Left ventricle myocardium inferior (tissue), 1 donor: ENCODE measurements around the gene NCBP3. TPM values are rescaled to one million over a fixed set of nuclear protein-coding genes. Genes with fewer than 3 reads are reported as not detected.
"Not testable (repeated sequence)": the region's sequence is repeated elsewhere in the genome, so short reads cannot be mapped to it uniquely, and the experiment has no call there.

Source experiments
- DNase-seq: peaks from one replicate; pipeline ENCODE4 v3.0.0-alpha.2; 2020
- H3K27ac ChIP-seq: fragments of 200-600 bp; replicated peaks from 2 replicates; pipeline ENCODE4 v1.8.0; 2021
- H3K27me3 ChIP-seq: fragments of 200-600 bp; 2 replicates; pipeline ENCODE4 v1.8.0; 2021; ENCODE audit warnings: low read depth
- H3K36me3 ChIP-seq: fragments of 200-600 bp; 2 replicates; pipeline ENCODE4 v1.8.0; 2021
- H3K4me1 ChIP-seq: fragments of 200-600 bp; 2 replicates; pipeline ENCODE4 v1.8.0; 2021
- H3K4me3 ChIP-seq: fragments of 200-600 bp; 2 replicates; pipeline ENCODE4 v1.8.0; 2021; ENCODE audit warnings: mild to moderate bottlenecking, moderate library complexity
- H3K9me3 ChIP-seq: fragments of 200-600 bp; replicated peaks from 2 replicates; pipeline ENCODE4 v1.8.0; 2021
- intact Hi-C: fragments of 100-400 bp; cut with micrococcal nuclease; formaldehyde crosslinking; loops from one replicate; pipeline ENCODE4 v1.11.0; 2022
- total RNA-seq: library from RNA; stranded (reverse); fragmentation: NEBNext Ultra II Directional; extraction: Animal tissue kit (Norgen Biotek cat#: 25700); gene quantifications from one replicate; pipeline ENCODE4 v1.2.1, GENCODE V29; 2021
- TF ChIP-seq, protein P1 (sequence below): fragments of 200-600 bp; IDR thresholded peaks from 2 replicates; pipeline ENCODE4 v1.8.0; 2021; ENCODE audit warnings: antibody characterized with exemption, mild to moderate bottlenecking, borderline replicate concordance
- donor health status: DM: no; HTN: yes; CAD: no; lungs with severe emphysema.

Gene NCBP3
- total RNA-seq, 1 donor from 2014 or later = 18.2 TPM

DNA sequence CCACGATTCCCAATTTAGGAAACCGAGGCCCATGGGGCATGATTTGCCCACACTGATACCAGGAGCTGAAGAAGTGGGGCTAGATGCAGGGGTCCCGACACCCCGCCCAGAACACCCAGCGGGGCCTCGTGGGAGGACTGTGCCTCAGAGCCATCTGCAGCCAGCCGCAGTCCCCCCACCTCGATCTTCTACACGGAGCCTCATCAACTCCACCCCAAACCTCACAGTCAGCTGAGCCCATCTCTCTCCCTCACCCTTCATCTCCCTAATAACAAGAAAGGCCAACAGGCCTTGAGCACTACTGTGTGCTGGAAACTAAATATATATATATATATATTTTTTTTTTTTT, 49.2 kb downstream of the NCBP3 start:
- DNase-seq = no peak
- Histone ChIP-seq H3K27me3 (no peaks in the 10 kb centered on the region), H3K9me3 (no peaks in the 10 kb centered on the region), H3K36me3 (peaks cover under 1% of the 10 kb centered on the region), H3K27ac (no peak overlapping the region), H3K4me1 (peaks cover 4% of the 10 kb centered on the region), H3K4me3 (no peak overlapping the region)
- TF ChIP-seq, protein P1, sequence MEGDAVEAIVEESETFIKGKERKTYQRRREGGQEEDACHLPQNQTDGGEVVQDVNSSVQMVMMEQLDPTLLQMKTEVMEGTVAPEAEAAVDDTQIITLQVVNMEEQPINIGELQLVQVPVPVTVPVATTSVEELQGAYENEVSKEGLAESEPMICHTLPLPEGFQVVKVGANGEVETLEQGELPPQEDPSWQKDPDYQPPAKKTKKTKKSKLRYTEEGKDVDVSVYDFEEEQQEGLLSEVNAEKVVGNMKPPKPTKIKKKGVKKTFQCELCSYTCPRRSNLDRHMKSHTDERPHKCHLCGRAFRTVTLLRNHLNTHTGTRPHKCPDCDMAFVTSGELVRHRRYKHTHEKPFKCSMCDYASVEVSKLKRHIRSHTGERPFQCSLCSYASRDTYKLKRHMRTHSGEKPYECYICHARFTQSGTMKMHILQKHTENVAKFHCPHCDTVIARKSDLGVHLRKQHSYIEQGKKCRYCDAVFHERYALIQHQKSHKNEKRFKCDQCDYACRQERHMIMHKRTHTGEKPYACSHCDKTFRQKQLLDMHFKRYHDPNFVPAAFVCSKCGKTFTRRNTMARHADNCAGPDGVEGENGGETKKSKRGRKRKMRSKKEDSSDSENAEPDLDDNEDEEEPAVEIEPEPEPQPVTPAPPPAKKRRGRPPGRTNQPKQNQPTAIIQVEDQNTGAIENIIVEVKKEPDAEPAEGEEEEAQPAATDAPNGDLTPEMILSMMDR = no peak
- intact Hi-C loops = no loop called here

DNA sequence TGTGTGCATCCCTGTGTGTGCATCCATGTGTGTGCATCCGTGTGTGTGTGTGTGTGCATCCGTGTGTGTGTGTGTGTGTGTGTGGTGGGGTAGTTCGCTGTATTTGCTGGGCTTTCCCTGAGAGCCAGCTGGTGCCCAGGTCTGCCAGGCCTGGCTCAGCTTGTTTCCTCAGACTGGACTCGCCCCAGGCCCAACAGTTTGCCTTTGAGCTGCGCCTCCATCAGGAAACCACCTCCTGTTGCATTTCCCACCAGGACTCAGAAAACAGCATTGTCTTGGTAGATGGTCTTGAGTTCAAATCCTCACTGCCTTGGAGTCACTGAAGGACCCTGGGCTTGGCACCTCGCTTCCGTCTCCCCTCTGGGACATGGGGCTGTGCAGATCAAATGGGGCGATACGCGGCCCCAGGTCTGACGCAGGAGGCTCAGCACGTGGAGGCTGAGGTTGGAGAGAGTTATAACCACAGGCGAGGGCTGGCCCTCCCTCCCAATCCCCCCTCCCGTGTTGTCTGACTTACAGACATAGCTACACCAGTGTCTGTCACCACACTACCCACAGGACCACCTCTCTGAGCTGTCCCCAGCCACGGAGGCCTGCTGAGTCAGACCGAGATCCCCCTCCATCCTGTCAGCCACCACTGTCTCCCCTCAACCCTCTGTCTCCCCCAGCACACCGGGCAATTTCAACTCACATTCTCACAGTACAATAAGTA, 49.8 kb downstream of the NCBP3 start:
- H3K4me3 ChIP-seq = no peak overlapping the region
- TF ChIP-seq, protein P1 = no peak
- DNase-seq = no peak
- H3K36me3 ChIP-seq = no peaks in the 10 kb centered on the region
- intact Hi-C loops = no loop called here
- no peak overlapping the region for H3K27ac ChIP-seq
- H3K9me3 ChIP-seq = no peaks in the 10 kb centered on the region
- H3K4me1 ChIP-seq = peaks cover 4% of the 10 kb centered on the region
- H3K27me3 ChIP-seq = no peaks in the 10 kb centered on the region

DNA sequence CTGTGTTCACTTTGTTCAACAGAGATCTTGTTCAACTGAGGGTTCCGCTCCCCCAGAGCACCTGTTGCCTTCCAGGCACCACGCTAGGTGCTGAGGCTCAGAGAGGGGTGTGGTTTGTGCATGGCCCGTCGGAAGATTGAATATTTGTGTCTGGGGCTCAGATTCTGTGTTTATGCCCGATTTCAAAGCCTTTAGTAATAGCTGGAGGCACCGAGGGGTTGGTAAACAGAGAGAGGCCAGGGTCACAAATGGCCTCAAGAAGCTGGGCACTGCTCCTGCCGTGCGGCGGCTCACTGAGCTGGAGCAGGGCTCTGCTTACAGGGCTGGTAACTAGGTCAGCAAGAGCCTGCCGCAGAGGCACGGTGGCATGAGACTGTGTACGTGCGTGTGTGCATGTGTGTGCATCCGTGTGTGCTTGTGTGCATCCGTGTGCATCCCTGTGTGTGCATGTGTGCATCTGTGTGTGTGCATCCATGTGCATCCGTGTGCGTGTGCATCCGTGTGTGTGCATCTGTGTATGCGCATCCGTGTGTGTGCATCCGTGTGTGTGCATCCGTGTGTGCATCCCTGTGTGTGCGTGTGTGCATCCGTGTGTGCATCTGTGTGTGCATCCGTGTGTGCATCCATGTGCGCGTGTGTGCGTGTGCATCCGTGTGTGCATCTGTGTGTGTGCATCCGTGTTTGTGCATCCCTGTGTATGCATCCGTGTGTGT, 50.5 kb downstream of the NCBP3 start:
- Histone ChIP-seq H3K4me1 (peaks cover 4% of the 10 kb centered on the region), H3K27me3 (no peaks in the 10 kb centered on the region), H3K9me3 (no peaks in the 10 kb centered on the region), H3K36me3 (no peaks in the 10 kb centered on the region), H3K4me3 (no peak overlapping the region), H3K27ac (no peak overlapping the region)
- no peak for DNase-seq
- TF ChIP-seq, protein P1 = no peak
- intact Hi-C loops = no loop called here

DNA sequence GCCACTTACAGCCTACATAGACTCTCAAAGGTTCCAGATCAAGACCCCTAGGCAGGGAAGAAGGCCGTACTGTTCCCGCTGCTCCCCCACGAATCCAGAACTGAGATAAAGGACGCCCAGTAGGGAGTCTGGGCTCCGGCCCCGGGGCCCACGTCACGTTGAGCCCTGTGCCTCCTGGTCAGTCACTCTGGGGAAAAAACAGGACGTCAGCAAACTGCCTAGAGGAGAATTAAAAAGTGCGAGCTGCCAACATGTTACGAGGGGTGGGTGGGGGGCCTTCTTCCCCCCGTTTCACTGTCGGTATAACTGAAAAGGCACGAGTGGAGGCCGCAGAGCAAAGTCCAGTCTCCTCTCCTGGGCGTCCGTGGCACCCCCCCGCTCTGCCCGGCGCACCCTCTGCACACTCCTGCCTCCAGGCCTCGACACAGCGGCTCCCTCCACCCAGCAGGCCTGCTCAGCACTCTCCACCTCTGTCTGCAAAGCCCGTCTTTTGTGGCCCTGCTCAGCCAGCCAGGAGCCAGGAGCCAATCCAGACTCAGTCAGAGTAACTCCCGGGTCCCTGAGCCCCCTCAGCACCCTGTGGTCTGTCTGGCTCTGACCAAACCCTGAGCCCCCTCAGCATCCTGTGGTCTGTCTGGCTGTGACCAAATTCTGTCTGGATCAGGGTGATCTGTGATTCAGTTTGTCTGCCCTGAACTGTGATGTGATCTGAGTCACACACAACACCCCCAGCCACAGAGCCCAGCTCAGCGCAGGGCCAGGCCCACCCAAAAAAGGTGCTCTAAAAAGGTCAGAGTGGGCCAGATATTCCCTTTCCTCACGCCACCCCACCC, 51.3 kb downstream of the NCBP3 start:
- intact Hi-C loops = no loop called here
- H3K27me3 ChIP-seq = no peaks in the 10 kb centered on the region
- H3K9me3 ChIP-seq = no peaks in the 10 kb centered on the region
- no peak overlapping the region for H3K4me3 ChIP-seq
- no peaks in the 10 kb centered on the region for H3K36me3 ChIP-seq
- DNase-seq = no peak
- no peak overlapping the region for H3K27ac ChIP-seq
- H3K4me1 ChIP-seq = peaks cover 4% of the 10 kb centered on the region
- TF ChIP-seq, protein P1 = no peak

DNA sequence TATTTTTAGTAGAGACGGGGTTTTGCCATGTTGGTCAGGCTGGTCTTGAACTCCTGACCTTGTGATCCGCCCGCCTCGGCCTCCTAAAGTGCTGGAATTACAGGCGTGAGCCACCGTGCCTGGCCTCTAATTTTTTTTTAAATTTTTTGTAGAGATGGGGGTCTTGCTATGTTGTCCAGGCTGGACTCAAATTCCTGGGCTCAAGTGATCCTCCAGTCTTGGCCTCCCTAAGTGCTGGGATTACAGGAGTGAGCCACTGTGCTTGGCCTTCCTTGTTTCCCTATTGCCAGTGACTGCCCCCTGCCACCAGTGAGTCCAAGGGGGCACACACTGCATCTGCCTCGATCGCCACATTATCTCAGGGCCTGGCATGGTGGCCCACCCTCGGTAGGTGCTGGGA, 51.9 kb downstream of the NCBP3 start:
- H3K27me3 ChIP-seq, H3K36me3 ChIP-seq, H3K4me3 ChIP-seq, H3K9me3 ChIP-seq, DNase-seq, H3K27ac ChIP-seq, intact Hi-C loops, H3K4me1 ChIP-seq: not testable (repeated sequence)

DNA sequence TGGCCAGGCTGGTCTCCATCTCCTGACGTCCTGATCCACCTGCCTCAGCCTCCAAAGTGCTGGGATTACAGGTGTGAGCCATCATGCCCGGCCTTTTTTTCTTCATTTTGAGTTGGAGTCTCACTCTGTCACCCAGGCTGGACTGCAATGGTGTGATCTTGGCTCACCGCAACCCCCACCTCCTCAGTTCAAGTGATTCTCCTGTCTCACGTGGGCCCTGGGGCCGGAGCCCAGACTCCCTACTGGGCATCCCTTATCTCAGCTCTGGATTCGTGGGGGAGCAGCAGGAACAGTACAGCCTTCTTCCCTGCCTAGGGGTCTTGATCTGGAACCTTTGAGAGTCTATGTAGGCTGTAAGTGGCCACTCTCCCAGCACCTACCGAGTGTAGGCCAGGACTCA, 52.8 kb downstream of the NCBP3 start:
- H3K27ac ChIP-seq, intact Hi-C loops, H3K4me1 ChIP-seq, H3K9me3 ChIP-seq, H3K27me3 ChIP-seq, H3K4me3 ChIP-seq, H3K36me3 ChIP-seq, DNase-seq: not testable (repeated sequence)
